ENCODE results near the gene ZSCAN30.
"Not testable (repeated sequence)": the region's sequence is repeated elsewhere in the genome, so short reads cannot be mapped to it uniquely, and the experiment has no call there.

ZSCAN30 gene

GRCh38 chr18:35231052-35231451 is 59.0 kb downstream of the ZSCAN30 start:
- DNase-seq, result peak; percentile 85 to 92 (median 89)

GRCh38 chr18:35227254-35227653 is 62.8 kb downstream of the ZSCAN30 start:
- no peak for DNase-seq

GRCh38 chr18:35223797-35224196 is 66.2 kb downstream of the ZSCAN30 start:
- no peak for DNase-seq

GRCh38 chr18:35220424-35220823 is 69.6 kb downstream of the ZSCAN30 start:
- DNase-seq, result no peak

- DNase-seq, result peak in 1 of 3 donors; percentile 7
These were observed 70.7 kb downstream of the ZSCAN30 start for GRCh38 chr18:35219331-35219730.

GRCh38 chr18:35216611-35217010 is 73.4 kb downstream of the ZSCAN30 start:
- DNase-seq, result not testable (repeated sequence)

GRCh38 chr18:35215026-35215425 is 75.0 kb downstream of the ZSCAN30 start:
- no peak for DNase-seq

GRCh38 chr18:35205746-35206458 is 84.1 kb downstream of the ZSCAN30 start:
- DNase-seq, result not testable (repeated sequence)

- DNase-seq, result no peak
These were observed 84.8 kb downstream of the ZSCAN30 start for GRCh38 chr18:35205199-35205712.

GRCh38 chr18:35203067-35203466 is 87.0 kb downstream of the ZSCAN30 start:
- no peak for DNase-seq

GRCh38 chr18:35201256-35201931 is 88.6 kb downstream of the ZSCAN30 start:
- no peak for DNase-seq

All from suppressor macrophage treated with lipopolysaccharide for 1 hour (primary cell).